HG02885 (cell line): ENCODE results near the gene ANKRD16.
"Not testable (repeated sequence)": the region's sequence is repeated elsewhere in the genome, so short reads cannot be mapped to it uniquely, and the experiment has no call there.

Source experiments
- ATAC-seq: cut with Tn5 transposase; IDR thresholded peaks from one replicate; pipeline ENCODE4 v1.9.1; 2021; ENCODE audit warnings: mild to moderate bottlenecking; ENCODE audit not compliant: unreplicated experiment, poor library complexity

Gene ANKRD16

DNA sequence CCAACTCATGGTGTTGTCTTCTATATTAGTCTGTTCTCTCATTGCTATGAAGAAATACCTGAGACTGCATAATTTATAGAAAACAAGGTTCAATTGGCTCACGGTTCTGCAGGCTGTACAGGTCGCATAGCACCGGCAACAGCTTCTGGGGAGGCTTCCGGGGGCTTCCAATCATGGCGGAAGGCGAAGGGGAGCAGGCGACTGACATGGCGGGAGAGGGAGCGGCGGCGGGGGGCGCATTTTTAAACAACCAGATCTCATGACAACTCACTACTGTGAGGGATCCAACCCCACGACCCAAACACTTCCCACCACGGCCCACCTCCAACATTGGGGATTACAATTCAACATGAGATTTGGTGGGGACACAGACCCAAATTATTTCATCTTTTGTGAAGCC is 47.7 kb downstream of the ANKRD16 start:
- no peak for ATAC-seq

DNA sequence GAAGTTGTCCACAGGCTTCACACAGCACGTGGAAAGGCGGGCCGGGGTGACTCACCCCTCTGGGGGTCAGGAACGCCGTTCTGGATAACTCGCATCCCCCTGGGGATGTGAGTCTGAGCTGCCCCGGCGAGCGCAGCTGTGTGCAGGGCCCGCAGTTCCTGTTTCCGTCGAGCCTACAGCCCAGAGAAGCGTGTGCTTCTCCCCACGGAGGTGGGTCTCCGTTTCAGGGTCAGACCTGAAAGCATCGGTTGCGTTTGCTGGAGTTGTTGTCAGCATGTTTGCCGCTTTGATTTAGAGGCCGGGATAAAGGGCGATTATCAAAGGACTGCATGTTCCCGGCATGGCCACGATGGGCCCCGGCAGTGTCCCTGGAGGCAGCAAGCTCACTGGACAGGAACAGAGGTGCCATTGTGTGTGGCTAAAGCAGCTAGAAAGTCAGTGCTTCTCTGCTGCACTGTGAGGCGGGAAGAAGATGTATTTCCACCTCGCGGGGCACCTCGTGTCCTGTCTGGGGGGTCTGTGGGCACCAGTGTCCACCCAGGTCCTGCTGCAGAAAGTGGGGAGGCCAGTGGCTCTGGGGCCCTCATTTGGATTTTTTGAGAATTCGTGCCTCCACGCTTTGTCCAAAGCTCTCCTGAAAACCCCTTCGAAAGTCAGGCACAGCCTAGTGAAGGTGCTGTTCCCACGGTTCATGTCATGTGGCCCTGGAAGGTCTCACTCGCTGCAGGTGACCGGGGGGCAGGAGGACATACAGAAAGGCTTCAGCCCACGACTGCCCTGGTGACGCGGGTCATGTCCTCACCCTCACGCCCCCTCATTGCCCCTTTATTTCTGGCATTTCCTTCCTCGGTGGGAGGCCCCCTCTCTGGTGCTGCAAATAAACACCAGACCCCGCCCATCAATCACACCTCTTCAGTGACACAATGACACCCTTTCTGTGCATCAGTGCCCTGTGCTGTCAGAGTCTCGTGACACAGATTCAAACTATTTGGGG is 49.1 kb downstream of the ANKRD16 start:
- peak; percentile 78 for ATAC-seq

DNA sequence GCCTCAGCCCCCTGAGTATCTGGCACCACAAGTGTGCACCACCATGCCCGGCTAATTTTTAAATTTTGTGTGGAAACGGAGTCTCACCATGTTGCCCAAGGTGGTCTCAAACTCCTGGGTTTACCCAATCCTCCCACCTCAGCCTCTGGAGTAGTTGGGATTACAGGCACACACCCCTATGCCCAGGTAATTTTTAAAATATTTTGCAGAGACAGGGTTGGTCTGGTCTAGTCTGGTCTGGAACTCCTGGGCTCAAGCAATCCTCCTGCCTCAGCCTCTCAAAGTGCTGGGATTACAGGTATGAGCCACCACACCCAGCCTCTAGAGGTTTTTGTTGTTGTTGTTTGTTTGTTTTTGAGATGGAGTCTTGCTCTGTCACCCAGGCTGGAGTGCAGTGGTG is 53.5 kb downstream of the ANKRD16 start:
- ATAC-seq, result not testable (repeated sequence)

DNA sequence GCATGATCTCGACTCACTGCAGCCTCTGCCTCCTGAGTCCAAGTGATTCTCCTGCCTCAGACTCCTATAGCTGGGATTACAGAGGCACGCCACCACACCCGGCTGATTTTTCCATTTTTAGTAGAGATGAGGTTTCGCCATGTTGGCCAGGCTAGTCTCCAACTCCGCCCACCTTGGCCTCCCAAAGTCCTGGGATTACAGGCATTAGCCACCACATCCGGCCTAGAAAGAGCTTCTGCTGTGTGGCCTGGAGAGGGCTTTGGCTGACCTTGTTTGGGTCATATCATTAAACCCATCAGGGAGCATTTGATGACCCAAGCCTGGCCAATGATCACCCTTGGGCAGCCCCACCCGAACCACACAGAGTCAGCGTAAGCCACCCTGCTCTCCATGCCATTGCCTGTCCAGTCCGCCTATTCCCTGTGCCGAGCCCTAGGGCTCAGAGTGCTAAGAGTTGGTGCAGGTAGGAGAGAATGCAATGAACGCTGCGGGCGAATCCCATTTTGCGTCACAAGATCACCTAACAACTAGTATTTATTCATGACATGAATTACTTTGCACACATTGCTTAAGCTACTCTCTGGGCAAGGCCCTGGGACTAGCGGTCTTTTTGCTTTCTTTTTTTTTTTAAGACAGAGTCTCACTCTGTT is 54.1 kb downstream of the ANKRD16 start:
- ATAC-seq, result no peak

DNA sequence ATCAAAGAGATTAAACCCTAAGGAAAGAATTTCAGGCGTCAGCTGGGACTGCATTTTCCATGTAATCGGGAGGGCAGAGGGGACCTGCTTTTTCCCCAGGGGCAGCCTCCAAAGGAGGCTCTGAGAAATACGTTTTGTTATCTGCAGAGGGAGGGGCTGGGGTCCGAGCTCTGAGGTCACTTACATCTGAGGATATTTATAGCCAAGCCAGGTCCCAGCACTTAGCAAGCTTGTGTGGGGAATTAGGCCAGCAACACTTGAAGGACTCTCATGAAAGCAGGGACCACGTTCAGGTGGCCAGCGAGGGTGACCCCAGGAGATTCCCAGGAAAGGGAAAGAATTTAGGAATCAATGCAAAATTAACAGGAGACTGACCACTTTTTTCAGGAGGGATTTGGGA is 55.9 kb downstream of the ANKRD16 start:
- no peak for ATAC-seq

DNA sequence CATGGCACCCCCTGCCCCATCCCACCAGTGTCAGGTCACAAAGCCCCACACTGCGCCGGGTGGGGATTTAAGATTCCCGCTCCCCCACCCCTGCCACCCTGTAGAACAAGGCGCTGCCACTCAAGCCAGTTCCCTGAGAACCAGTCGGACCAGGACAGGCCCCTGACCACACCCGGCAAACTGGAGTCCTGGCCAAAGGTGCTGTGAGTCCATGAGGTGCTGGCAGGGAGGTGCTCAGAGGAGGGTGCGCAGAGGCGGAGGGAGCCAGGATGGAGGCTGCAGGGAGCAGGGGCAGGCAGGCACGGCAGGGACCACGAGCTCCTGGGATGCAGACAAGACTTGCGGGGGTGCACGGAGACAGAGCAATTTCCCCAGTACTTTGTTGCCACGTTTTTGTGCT is 56.7 kb downstream of the ANKRD16 start:
- no peak for ATAC-seq

DNA sequence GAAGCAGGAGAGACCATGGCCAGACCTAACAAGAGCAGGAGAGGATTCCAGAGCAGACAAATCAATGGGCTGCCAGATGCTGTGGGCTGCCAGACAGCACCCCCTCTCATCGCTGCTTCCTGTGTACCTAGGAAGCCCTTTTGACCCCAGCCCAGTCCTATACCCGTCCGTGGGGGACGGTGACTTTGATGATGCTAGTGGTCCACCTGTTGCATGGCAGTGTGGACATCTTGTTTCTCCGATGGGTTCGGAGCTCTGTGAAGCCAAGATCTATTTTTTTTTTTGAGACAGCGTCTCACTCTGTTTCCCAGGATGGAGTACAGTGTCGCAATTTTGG is 58.3 kb downstream of the ANKRD16 start:
- ATAC-seq, result no peak

DNA sequence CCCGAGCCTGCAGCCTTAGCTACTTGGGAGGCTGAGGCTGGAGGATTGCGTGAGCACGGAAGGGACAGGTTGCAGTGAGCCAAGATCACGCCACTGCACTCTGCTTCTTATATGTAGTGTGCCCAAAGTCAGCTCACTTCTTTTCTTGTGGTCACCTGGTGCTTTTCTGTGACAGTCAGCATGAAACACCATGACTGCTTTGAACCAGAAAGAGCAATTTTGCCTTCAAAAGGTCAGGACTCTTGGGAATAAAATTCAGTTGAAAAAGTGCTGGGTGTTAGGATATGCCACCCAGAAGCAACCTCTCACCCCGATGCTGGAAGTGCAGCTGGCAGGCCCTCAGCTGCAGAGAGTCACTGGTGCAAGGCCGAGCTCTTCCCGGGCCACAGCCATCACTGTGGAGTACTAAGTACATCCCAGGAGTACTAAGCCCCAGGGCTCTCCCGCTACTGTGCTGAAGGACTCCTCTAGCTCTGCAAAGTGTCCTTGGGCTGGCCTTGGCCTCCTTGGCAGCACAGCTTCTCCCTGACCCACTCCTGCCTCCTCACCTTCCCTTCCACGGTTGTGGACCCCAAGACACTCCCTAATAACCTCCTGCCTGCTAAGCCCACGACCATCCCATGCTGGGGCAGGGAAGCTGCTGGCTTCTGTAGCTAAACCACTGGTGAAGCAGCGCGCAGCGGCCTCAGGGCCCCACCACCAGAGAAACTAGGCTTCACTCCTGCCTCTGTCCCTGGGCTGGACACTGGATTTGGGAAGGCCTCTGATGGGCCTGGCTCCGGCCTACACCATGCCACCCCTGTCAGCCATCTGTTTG is 58.9 kb downstream of the ANKRD16 start:
- ATAC-seq, result no peak

DNA sequence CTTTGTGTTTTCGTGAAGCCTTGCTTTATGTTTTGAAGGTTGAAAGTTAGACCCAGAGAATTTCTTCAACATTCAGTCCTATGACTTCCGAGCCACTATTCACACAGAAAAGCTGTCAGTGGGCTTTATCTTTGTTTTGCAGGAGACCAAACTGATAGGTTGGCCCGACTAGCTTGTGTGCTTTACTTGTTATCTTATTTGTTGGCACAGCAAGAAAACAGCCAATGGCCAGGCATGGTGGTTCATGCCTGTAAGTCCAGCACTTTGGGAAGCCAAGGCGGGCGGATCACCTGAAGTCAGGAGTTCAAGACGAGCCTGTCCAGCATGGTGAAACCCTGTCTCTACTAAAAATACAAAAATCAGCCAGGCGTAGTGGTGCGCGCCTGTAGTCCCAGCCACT is 60.4 kb downstream of the ANKRD16 start:
- no peak for ATAC-seq

DNA sequence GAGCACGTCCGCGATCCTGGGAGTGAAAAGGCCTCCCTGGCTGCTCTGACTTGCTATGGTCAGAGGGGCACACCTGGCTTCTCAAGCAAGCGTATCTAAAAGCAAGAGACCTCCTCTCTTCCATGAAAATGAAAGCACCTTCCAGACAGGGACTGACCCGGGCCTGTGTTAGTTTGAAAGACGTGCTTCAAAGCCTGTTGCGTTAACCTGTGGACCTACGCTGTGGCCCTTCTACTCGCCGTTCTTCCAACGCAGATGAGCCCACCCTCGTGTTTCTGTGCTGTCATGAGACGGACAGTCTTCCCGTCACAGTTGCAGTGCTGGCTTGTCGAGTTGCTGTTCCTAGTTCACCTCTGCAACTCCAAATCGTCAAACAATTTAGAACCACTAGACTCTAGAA is 61.0 kb downstream of the ANKRD16 start:
- no peak for ATAC-seq

DNA sequence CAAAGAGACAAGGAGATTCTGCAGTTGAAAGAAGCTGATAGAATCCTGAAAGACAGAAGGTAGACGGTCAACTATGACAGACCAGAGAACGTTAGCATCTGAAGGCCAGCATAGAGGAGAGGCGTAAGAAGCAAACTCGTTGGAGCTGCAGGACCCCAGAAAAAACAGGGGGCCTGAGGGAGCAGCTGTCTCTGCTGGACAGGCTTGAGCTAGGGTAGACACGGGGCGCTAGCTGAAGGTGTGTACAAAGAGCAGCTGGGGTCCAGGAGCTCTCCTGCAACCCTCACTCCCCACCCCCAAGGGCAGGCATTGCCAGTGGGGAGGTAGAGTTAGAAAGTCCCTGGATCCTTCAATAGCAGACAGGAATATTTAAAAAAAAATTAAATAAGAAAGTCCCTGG is 61.9 kb downstream of the ANKRD16 start:
- ATAC-seq, result no peak

DNA sequence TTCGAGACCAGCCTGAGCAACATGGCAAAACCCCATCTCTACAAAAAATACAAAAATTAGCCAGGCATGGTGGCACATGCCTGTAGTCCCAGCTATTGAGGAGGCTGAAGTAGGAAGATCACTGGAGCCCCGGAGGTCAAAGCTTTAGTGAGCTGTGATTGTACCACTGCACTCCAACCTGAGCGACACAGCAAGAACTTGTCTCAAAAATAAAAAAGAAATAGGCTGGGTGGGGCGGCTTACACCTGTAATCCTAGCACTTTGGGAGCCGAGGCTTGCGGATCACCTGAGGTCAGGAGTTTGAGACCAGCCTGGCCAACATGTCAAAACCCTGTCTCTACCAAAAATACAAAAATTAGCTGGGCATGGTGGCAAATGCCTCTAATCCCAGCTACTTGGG is 63.2 kb downstream of the ANKRD16 start:
- not testable (repeated sequence) for ATAC-seq

DNA sequence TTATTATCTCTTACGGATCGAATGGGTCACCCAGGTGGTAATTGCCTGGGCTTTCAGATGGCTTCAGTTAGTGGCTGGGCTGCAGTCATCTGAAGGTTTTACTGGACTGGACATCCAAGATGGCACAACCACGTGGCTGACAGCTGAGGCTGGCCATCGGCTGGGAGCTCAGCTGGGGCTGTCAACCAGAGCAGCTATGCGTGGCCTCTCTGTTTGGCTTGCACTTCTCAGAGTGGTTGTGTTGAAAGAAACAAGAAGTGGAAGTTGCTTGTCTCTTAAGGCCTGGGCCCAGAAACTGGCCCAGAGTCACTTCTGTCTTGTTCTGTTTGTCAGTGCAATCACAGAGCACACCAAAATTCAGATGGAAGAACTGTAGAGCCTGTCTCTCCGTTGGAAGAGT is 70.8 kb downstream of the ANKRD16 start:
- ATAC-seq, result peak; percentile 59

DNA sequence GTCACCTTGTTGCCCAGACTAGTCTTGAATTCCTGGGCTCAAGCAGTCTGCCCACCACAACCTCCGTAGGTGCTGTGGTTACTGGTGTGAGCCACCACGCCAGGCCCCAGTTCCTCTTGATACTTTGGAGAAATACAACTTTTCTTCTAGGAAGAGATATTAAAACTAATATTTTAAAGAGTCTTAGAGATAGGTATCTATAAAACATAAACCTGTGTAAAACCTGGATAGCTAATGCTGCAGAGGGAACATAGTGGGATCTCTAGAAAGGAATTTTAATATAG is 71.7 kb downstream of the ANKRD16 start:
- no peak for ATAC-seq

DNA sequence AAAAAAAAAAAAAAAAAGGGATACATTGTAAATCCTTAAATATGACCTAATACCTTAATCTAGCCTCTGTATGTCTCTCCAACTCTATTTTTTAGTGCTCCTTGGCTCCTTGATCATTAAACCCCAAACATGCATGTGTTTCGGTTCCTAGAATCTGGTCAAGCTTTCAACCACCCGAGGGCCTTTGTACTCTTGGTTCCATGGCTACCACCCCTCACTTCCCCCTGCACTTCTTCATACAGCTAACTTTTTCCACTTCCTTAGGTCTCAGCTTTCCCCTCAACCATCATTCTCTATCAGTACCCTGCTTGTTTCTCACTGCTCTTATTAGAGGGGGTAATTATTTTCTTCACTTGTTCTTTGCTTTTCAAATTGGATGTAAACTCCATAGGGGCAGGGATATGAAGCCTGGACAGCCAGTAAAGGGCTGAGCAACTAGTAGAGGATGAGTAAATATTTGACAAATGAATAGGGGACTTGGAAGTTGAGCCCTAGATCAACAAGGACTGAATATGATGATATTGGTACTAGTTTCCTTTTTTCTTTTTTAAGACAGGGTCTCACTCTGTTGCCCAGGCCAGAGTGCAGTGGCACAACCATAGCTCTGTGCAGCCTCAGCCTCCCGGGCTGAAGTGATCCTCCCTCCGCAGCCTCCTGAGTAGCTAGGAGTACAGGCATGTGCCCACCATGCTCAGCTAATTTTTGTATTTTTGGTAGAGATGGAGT is 72.2 kb downstream of the ANKRD16 start:
- no peak for ATAC-seq

DNA sequence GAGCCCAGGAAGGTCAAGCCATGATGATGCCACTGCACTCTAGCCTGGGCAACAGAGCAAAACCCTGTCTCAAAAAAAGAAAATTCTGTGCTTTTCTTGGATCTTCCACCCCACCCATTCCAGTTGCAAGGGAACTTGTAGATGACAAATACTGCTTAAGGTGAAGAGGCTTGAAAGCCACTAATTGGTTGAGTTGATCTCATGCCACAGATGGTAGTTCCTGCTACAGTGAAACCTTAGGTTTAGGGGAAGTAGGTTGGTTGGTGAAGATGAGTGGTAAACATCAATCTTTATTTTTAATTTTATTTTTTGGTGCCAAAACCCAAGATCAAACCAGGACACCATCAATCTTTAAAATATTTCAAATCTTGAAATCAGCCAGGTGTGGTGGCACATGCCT is 73.5 kb downstream of the ANKRD16 start:
- ATAC-seq, result no peak

DNA sequence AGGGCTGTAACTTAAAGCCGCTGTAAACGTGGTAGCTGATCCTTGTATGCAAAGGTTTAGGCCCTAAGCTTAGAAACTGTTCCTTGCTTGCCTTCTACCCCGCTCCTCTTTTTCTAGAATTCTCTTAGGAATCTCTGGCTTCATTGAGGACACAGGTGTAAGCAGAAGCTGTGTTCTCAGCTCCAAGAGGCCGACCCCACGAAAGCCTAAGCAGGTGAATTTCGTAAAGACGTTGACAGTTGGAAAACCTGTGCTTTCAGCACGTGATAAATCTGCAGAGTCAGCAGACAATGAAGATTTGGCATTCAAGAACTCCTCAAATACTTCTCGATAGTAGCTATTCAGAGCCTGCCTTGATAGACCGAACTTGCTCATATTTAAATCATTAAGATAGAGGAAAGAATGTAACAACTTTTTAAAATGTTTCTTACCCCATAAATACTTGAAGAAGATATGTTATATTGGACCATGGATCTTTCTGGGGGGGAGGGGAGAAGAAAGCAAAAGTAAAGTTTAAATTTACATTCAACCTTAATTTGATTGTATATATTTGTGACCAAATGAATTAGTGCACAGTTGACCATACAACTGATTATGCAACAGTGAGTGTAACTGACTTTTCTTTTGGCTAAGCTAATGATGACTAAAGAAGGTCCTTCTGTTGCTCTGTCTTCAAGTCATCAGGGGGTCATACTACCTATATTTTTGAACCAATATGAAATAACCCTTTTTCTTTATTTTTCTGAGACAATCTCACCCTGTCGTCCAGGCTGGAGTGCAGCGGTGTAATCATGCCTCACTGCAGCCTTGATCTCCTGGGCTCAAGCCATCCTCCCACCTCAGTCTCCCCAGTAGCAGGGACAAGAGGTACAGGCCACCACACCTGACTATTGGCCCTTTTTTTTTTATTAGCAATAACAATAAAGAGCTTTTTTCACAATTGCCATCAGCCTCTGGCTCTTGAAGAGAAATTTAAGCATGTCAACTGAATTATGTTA is 75.3 kb downstream of the ANKRD16 start:
- no peak for ATAC-seq

DNA sequence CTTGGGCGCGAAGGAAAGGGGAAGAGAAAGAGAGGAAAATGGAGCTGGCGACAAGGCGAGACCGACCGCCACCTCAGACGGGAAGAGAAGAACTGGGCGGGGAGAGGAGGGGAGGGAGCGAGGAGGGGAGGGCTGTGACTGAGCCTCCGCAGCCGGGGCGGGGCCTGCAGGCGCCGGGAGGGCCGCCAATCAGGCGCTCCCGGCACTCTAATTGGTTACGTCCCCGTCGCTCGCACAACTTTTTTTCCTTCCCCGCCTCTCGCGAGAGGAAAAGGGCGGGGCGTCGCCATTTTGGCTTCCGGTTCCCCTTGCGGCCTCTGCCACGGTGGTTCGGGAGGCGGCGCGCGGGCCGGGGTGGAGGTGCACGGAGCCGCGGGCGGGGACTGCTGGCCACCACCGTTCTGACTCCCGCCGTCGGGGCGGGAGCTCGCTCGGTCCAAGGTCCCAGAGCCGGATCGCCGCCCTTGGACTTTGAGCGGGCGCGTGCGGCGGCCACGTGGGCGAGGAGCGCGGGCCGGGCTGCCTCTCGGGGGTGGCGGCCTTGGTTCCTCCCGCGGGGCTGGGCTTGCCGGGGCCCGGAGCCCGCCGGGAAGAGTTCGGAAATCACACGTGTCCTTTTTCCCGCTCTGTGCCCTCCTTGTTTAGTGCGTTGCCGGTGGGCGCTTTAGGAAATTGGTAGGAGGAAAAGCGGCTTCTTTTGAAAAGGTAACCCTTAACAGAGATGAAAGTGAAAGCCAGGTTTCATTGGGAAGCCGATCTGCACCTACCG is 76.2 kb downstream of the ANKRD16 start, which contains the start of gene GDI2:
GDI2 (minus strand) TSS at position 94 of the 769 bp plus-strand sequence. CDS start 176 bp downstream, outside the sequence.
- peak; percentile 83 for ATAC-seq

DNA sequence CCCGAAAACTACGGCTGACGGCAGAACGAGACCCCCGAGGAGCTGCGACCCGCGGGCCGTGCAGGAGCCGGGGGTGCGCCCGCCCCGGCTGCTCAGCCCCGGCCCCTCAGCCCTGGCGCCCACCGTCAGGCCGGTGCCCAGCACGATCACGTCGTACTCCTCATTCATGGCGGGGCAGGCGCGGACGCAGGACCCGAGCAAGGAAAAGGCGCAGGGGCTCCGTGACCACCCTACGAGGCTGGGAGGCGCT is 76.7 kb downstream of the ANKRD16 start:
- peak; percentile 23 for ATAC-seq
